HG02642 (cell line): Measurements from ENCODE around the gene GLIS1.

Experiments
- ATAC-seq: cut with Tn5 transposase; IDR thresholded peaks from one replicate; pipeline ENCODE4 v1.9.1; 2021; ENCODE audit warnings: mild to moderate bottlenecking; ENCODE audit not compliant: unreplicated experiment, poor library complexity

The GLIS1 gene

DNA sequence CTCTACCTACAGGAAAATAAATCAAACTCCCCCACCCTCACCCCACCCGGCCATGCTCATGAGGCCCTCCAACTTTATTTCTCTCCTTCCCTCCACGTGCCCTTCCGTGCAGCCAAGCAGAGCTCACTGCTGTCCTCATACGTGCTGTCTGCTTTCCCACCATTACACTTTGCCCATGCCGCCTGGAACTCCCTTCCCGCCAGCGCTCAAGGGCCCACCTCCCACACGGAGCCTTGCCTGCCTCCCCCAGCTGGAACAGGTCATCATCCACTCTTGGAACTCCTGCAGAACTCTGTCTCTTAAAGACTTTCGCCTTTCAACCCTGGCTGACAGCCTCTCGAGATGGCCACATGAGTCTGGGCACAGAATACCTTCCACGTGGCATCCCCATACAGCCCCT lies 42.4 kb downstream of the GLIS1 start:
- no peak for ATAC-seq

DNA sequence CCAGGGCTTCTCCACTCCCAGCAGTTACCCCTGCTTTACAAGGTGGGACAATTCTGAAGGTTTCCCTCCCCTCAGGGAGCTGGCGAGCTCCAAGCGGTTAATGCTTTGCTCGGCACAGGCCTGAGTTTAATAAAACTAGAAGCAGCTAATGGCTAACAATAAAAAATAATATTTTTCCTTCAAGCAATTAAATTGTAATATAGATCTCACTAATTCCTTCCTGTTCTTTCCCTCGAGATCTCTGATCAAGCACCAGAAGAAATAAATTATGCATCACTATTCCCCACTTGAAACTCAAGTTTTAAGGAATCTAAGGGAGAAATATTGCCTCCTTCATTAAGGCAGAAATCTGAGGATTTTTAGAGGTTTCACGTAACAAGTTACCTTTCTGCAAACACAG lies 42.9 kb downstream of the GLIS1 start:
- no peak for ATAC-seq

DNA sequence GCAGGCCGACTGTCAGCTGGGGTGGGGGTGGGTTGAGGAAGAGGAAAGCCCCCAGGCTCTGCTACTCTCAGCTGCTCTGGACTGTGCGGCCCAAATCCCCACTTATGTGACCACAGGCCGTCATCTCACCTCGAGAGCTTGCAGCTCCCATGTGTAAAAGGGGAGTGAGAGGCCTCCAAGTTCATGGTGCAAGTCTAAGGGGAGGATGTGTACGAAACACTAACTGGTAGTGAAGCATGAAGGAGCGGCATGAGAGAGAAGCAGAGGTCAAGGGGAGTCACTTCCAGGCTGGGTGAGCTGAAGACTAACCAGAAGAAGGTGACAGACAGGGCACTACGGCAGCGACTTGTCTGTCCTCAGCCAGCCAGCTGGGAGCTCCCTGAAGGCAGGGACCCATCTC lies 43.8 kb downstream of the GLIS1 start:
- no peak for ATAC-seq

DNA sequence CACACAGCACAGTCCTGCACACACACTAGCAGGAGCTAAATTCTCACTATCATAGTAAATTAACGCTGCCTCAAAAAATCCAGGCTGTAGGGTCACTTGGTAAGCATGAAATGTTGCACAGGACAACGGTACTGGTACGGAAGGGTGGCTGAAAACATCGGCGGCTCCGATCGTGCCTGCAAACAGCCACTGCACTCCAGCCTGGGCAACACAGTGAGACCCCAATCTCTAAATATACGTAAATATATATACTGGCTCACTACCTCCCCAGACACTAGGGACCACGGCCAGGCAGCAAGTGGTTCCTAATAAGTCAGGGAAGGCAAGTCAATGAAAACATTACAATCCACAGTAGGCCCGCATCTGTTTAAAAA lies 44.3 kb downstream of the GLIS1 start:
- ATAC-seq: no peak

DNA sequence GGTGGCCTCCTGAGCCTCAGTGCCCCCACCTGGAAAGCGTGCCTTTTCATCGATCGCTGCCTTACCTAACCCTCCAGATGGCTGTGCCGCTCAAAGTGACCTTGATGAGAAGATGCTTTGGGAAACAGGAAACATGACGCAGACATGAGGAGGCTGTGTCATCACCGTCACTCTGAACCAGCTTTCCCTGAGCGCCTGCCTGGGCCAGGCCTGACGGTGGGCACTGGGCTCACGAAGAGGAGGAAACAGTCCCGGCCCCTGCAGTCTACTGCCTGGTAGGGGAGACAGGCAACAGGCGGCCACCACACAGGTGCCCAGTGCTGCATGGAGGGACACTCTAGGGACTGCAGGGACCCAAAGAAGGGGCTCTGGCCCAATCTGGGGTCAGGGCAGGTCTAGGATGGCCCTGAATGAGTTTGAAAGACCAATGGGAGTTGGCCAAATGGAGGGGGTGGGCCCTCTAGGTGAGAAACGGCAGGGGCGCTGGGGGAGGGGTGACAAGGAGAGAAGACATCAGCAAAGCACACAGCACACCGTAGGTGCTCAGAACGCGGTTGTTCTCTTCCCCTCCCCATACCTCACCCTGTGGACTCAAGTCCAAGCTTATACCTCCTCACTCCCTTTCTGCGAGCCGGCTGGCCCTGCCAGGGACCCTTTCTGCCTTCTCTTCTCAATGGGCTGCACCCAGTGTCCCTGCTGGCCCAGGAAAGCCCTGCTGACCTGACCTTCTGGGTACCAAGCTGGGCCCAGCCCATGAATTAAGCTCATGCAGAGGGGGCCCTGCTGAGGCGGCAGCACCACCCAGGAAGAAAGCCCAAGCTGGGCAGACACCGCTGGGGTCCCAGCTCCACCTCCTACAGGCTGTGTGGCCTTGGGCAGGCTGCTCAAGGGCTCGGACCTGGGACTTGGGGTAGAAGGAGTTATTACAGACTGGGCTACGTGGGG lies 44.9 kb downstream of the GLIS1 start:
- no peak for ATAC-seq

DNA sequence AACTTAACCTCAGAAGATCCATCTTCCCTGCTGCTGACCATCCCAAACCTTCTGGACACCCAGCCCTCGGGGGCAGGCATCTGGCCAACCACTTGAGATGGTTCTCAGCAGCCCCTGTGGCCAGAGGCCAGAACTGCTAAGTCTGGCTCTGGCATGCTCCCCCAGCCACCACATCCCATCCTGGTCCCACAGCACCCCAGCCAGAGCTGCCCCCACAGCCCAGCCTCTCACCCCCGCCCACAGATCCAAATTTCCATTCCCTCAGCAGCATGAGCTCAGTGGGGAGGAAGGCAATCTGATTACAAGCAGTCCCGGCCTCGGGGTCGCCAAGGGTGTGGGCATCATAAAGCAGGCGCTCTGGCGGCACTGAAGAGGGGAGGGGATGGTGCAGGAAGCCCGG lies 45.6 kb downstream of the GLIS1 start:
- ATAC-seq: no peak

DNA sequence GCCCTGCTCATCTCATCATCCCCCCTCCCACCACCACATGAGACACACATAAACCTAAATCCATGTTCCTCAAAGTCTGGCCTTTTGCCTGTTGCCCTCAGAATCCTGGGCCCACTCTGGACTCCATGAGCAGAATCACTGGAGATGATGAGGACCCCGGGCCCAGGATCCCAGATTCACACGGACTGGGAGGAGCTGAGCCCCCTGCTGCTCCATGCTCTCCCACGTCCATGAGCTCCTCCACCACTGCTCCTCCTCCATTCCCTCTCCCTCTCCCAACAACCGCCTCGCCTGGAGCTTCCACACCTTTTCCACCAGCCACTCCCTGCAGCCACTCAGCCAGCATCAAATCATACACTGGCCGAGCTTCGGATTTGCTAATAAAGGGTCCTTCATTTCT lies 47.6 kb downstream of the GLIS1 start:
- no peak for ATAC-seq

DNA sequence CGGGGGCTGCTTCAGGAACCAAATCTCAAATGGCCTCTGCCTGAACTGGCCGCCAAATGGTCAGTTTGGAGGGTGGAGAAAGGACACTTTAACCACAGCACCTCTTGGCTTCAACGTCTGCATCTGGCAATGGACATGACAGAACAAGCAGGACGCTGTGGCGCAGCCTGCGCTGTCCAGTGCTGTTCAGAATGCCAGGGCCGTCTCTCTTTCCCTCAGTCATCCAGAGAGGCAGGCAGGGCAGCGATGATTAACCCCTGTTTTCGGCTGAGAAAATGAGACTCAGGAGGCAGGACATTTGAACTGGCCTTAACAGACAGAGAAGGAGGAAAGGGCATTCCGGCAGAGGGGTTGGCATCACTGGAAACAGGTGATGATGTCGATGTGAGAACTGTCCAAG lies 48.6 kb downstream of the GLIS1 start:
- ATAC-seq: no peak

DNA sequence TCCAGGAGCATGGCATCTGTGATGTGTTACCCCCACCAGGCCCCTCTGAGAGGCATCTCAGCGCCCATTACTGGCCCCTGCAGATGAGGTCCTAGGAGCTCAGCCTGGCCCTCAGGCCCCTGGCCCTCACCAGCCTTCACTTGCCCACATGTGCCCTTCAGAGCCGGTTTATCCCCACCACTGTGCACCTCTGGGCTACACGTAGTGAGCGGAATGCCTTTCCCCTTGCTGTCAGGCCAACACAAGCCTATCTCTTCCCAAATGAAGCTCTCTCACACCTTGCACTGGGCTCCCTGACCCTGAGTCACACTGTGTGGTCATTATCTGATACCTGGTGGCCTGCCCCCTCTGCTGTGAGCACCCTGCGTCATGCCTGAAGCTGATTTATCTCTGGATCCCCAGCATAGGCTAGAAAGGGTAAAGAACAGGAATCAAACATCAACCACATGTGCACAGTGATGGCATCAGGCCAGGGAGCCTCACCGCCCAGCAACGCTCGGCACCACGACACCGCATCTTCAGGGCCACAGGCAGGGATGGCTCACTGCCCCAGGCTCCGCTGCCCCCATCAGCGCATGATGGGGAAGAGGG lies 49.1 kb downstream of the GLIS1 start:
- ATAC-seq: no peak

DNA sequence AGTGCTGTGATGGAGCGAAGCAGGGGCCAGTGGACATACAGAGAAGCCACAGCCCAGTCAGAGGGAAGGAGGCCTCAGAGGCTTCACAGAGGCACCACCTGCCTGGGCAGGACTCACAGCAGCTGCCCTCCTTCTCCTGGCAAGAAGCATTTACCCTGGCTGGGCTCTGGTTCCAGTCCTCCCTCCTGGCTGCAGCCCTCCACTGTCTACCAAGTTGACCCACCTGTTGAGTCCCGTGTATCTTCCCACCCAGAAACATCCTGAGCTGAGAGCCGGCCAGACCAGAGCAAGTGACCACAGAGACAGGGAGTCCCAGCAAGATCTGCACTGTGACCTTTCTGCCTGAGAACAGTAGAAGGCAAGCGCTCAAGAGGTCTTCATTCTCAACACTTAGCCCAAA lies 49.7 kb downstream of the GLIS1 start:
- ATAC-seq: no peak

DNA sequence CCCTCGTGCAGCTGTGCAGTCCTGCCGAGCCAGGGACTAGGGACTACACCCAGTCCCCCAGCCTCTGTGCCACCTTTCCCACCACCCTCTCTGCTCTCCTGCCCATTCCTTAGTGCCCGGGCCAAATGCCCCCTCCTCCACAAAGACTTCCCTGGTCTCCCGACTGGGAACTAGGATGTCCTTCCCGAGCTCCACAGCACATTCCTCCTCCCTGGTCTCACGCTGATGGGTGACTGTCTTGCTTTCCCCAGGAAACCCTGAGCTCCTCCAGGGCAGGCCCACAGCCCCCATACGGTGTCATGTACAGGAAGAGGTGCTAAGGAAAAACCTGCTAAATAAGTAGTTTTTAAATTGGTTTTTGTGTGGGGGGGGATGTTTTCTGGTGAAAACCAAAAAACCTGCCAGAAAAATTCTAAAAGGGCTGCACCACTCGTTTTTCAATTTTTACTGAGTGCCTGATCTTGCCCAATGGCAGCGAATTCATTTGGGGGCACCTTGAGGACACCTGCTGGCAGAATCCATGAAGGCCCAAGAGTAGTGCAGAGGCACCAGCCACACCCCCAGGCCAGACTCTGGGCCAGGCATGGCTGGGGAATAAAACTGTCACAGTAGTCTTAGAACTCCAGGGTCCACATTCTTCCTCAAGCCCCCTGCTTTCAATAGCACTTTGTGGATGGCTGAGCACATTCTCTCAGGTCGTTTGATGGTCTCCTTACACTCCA lies 50.4 kb downstream of the GLIS1 start:
- ATAC-seq: no peak

DNA sequence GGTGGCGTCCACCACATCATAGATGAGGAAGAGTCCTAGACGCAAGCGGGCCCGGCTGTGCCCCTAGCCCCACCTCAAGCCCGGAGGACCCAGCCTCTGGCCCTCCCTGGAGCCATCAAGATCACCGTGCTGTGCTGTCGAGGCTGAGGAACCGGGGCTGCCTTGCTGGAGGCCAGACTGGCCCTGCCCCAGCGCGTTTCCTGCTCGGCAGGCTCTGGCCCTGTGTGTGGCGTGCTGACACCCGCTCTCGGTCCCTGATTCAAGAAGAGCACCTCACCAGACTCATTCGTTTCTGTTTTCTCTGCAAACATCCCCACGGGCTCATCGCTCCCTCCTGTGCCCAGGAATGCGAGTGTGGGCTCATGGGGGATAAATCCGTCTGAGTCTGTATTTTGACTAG lies 51.1 kb downstream of the GLIS1 start:
- no peak for ATAC-seq

DNA sequence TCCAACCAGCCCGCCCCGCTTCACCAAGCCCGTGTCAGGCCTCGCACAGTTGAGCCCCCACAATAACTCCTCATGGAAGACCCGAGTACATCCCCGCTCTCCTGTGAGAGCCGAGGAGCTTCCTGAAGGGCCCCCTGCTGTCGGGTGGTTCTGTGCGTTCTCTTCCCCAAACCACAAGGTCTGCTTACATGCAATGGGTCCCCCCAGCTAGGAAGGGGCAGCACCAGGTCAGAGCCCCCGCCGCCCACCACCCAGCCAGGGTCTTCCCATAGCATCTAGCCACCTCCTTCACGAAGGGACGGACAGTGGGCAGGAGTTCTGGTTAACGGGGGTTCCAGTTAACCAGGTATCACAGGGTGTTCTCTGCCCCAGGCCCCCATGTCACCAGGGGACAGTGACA lies 51.5 kb downstream of the GLIS1 start:
- ATAC-seq: no peak

DNA sequence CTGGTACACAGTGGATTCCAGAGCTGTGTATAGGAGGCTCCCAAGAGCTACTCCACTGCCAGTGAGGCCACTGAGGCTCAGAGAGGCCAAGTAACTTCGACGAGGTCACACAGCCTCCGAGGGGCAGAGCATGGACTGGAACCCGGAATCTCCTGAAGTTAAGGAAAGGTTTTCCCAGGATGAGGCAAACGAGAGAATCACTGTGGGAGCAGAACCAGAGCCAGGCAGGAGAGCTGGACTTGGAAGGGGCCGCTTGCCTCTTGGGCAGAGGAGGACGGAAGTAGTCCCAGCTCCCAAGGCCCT lies 52.0 kb downstream of the GLIS1 start:
- ATAC-seq: no peak

DNA sequence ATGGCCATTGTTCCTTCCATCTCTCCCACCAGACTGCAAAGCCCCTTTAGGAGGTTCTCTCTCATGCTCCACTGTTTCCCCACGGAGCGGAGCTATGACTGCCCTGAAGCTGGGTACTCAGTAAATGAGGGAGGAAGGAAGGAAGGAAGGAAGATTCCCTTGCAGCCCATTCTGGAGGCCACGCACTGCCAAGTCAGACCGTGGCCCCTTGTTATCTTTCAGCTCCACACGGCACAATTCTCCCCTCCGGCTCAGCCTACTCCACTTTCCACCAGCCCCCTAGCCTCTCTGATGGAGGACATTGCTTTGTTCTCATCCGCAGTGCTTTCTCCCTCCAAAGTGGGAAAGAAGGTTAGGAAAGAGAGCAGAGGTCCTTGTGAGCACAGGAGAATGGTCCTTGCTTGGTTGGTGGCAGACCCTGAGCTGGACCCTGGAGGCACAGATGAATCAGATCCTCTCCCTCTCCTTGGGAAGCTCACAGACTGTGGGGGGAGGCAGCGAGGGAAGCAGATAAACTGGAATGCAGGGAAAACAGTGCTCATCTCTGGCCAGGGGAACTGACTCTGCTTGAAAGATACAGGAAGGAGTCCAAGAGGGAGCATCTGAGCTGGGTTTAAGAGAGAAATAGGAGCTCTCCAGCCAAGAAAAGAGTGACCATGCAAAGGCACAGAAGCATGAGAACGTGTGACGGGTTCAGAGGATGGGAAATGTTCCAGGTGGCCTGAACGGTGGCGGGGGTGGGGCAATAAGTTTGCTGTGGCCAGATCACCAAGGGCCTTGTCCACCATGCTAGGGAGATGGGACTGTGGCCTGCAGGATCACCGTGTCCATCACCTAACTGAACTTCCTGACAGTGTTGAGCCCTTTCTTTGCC lies 52.6 kb downstream of the GLIS1 start:
- ATAC-seq: no peak

DNA sequence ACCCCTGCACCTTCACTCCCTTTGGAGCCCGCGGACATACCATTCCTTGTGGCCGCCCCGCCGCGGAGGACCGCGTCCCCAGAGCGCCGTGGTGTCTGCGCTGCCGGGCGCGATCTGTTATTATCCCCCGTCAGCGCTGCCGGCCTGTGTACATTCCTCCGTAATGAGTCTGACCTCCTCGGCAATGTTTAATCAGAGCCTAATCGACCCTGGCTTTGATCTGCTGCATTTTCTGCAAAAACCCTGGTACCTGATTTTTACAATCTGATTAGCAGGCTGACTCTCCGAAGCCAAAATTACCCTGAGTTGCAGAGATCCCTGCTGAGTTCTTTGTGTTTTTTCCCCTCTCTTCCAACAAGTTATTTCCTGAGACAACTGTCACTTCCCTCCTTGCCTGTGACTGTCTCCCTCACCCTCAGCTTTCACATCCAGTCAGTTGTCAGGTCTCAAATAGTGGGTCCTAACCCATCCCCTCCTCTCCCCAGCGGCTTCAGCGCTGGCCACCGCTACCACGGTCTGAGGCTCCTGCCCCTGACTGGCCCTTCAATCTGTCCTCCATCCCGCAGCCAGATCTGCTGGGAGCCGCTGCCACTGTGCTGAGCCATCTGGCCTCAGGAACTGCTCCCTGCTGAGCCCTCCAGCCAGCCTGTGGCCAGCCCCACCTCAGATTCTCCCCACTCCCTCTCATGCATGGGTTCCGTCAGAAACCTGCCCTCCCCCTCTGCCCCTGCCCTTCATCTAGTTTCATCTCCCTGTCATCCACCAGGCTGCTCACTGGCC lies 53.5 kb downstream of the GLIS1 start:
- ATAC-seq: no peak

DNA sequence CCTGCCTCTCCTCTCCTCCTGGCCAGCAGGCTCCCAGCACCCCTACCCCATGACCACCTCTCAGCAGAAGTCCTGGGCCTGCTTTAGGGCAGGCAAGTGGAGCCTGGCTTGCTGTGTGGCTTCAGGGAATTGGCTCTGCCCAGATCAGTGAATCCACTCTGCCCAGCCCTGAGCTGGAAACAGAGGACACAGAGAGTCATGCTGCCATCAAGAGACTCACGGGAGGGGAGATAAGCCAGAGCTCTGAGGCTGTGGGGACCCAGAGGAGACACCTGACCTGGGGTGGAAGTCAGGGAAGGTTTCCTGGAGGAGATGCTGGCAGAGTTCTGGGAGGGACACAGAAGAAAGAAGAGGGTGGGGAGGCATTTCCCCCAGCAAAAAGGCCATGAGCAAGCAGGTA lies 54.2 kb downstream of the GLIS1 start:
- ATAC-seq: no peak

DNA sequence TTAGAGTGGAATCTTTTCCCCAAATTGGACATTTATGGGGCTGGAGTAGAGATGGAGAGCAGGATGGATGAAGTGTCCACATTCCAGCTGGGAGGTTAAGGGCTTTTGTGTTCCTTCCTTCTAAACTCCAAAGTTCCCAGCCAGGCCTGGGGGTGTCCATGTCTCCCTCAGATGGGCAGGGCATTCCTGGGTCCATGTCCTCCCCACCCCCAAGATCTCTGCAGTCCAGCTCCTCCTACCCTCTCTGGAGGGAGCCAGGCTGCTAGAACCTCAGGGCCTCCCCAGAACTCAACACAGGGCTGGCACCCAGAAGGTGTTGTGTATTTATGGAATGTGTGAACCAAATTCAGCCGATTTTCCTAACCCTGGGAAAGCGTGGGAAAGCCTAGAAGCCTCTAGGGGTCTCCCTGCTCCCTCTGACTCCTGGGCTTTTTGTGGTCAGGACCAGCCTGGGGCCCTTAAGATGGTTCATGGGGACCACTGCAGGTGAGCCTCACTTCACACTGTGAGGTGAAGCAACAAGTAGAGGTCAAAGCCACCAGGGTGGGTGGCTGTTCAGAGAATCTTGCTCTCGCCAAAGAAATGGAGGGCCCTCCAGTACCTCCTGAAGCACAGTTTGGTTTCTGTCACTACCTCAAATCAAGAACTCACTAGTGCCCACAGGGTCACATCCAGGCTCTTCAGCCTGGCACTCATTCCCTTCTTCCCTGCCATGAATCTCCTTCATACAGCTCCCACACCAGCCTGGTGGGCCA lies 54.8 kb downstream of the GLIS1 start:
- ATAC-seq: no peak

DNA sequence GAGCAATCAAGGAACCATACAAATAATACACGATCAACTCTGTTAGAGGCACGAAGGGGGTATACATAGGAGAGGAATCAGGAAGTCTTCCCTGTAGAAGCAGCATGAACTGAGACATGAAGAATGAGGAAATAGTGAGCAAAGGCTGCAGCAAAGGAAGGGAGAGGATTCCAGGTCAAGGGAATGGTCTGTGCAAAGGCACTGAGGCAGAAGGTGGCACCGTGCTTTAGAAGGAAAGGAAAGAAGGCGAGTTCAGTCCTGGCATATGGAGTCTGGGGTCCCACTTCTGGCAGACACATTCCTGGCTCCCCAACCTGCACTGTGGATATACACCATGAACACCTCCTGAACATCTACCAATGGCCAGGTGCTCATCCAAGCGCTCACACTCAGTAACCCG lies 56.1 kb downstream of the GLIS1 start:
- no peak for ATAC-seq
